ENCODE results near the gene TEX22.

GRCh38 chr14:105409364-105409763 is 11.0 kb downstream of the TEX22 start:
- TF ChIP-seq CTCF (IDR thresholded peaks at IDR 0.05) (no peak), EZH2 (IDR thresholded peaks at IDR 0.05) (no peak)

Data from neural progenitor cell (in vitro differentiated cells).